SK-N-SH (cell line): Measurements from ENCODE around the gene PCBP3.

ENCODE experiments used
- CTCF ChIP-seq: fragments of 200-600 bp; sonication (generic); IDR thresholded peaks from 2 replicates; pipeline ENCODE4 v1.6.1; 2017; ENCODE audit warnings: antibody characterized with exemption, mild to moderate bottlenecking, moderate library complexity
- MAX ChIP-seq: IDR thresholded peaks from 2 replicates; pipeline ENCODE4 v1.4.0; 2012; ENCODE audit warnings: low read depth
- NRF1 ChIP-seq: IDR thresholded peaks from 2 replicates; pipeline ENCODE4 v1.6.1; 2012; ENCODE audit warnings: low read depth, mild to moderate bottlenecking, low read length
- POLR2AphosphoS5 ChIP-seq: IDR thresholded peaks from 2 replicates; pipeline ENCODE4 v1.6.1; 2012; ENCODE audit warnings: low read depth, low read length
- RCOR1 ChIP-seq: fragments of 150-350 bp; IDR thresholded peaks from 2 replicates; pipeline ENCODE4 v1.6.1; 2017; ENCODE audit warnings: antibody characterized with exemption, low read length
- RFX5 ChIP-seq: IDR thresholded peaks from 2 replicates; pipeline ENCODE4 v1.6.1; 2012; ENCODE audit warnings: mild to moderate bottlenecking, improper control_type of control experiment, low read length
- TAF1 ChIP-seq: IDR thresholded peaks from 2 replicates; pipeline ENCODE4 v1.6.1; 2012; ENCODE audit warnings: low read depth, mild to moderate bottlenecking, low read length, moderate library complexity, borderline replicate concordance
- YY1 ChIP-seq: IDR thresholded peaks from 2 replicates; pipeline ENCODE4 v1.4.0; 2012; ENCODE audit warnings: low read depth, mild to moderate bottlenecking
- ZBTB33 ChIP-seq: IDR thresholded peaks from 2 replicates; pipeline ENCODE4 v1.4.0; 2012; ENCODE audit warnings: low read depth, borderline replicate concordance

- no peak for TF ChIP-seq CTCF
- no peak for TF ChIP-seq POLR2AphosphoS5
- TF ChIP-seq TAF1 = no peak
- no peak for TF ChIP-seq MAX
- no peak for TF ChIP-seq RCOR1
- no peak for TF ChIP-seq ZBTB33
- no peak for TF ChIP-seq RFX5
- TF ChIP-seq NRF1 = no peak
- TF ChIP-seq YY1 = no peak
Observed at GRCh38 chr21:45611939-45612664, 31.4 kb upstream of the PCBP3 start.
